GM21825 (cell line): ENCODE measurements around the gene FAM110D.
A peak's percentile ranks its signal among the peaks of the same experiment; 100 is the strongest.

Experiments used
- ATAC-seq: cut with Tn5 transposase; IDR thresholded peaks from one replicate; pipeline ENCODE4 v1.9.1; 2021; ENCODE audit warnings: mild to moderate bottlenecking, moderate library complexity; ENCODE audit not compliant: unreplicated experiment

Gene FAM110D

GRCh38 chr1:26127235-26128163, 31.4 kb upstream of the FAM110D start:
- ATAC-seq, result no peak

DNA sequence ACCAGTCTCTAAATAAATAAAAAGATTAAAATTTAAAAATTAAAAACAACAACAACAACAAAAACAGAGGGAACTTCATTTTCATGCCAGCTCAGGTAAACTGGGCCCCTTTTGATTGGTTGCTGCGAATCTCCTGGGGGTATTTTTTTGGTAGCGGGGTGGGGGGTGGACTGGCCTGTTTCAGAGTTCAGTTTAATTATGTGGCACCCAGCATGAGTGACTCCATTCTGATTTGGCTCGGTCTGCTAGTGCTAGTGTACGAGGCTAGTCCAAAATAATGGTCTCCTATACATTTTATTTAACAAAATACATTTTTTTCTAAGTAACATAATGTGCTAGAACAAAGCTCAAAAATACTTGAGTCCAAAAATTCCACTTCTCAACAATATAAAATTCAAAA, 29.1 kb upstream of the FAM110D start:
- no peak for ATAC-seq

DNA sequence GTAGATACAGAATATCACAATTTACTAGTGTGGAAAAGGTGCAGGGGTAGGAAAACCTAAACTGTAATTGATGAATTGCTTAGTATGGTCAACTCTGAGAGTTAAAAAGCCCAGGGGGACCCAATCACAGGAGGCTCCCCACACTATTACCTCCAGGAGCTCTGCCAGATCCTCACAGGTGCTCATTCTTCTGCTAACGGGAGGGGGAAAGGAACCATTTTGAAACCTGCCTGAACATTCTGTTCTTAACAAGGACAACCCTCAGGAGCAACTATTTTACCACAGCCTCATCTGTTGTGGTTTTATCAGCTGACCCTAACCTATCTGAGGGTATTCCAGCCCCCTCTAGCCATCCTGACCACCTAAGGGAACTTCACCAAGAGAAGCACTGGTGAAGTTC, 28.2 kb upstream of the FAM110D start:
- no peak for ATAC-seq

- ATAC-seq, result no peak
Measured at GRCh38 chr1:26132128-26132833, 26.6 kb upstream of the FAM110D start.

DNA sequence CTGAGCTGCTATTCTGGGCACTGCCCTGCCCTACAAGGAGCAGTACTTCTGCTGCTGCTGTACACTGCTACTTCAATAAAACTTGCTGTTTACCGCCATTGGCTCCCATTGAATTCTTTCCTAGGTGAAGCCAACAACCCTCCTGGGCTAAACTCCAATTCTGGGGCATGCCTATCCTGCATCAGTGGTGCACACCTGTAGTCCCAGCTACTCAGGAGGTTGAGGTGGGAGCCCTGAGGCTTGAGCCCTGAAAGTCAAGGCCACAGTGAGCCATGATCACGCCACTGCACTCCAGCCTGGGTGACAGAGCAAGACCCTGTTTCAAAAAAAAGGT, 26.1 kb upstream of the FAM110D start:
- ATAC-seq, result no peak

DNA sequence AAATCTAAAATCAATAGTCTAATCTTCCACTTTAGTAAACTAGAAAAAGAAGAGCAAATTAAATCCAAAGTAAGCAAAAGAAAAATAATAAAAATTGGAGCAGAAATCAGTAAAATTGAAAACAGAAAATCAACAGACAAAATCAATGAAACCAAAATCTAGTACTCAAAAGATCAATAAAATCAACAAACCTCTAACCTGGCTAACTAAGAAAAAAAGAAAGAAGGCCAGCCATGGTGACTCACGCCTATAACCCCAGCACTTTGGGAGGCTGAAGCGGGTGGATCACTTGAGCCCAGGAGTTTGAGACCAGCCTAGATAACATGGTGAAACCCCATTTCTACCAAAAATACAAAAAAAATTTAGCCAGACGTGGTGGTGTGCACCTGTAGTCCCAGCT, 24.4 kb upstream of the FAM110D start:
- no peak for ATAC-seq

DNA sequence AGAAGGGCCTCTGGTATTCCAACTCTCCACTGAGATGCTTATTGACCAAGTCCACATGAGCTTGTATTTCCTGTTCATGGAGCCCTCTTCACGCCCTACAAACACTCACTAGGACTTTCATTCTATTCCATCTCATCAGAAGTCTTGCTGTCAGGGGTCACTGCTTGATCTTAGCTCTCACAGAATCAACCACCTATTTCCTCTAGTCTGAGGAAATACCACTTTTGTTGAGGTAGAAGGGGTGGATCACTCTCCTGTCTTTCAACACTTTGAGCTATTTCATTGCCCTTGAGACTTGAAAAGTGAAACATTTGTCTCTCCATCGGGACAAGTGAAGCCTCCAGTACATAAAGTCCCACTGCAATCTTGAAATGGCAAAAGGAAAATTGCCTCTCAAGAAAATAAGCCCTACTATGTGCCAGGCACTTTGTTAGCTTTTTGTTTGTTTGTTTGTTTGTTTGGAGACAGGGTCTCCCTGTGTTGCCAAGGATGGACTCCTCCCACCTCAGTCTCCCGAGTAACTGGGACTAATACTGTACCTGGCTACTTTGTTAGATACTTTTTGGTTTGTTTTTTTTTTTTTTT, 19.8 kb upstream of the FAM110D start:
- ATAC-seq, result no peak

DNA sequence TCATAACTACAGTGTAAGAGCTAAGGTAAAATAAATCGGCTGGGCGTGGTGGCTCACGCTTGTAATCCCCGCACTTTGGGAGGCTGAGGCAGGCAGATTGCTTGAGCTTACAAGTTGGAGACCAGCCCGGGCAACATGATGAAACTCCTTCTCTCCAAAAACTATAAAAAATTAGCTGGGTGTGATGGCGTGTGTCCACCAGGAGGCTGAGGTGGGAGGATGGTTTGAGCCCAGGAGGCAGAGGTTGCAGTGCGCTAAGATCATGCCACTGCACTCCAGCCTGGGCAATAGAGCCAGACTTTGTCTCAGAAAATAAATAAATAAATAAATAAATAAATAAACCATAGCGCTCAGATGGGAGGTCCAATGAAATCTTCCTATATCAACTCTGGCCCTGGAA, 16.7 kb upstream of the FAM110D start:
- no peak for ATAC-seq

GRCh38 chr1:26145041-26145959, 13.6 kb upstream of the FAM110D start:
- ATAC-seq, result peak; percentile 73

- no peak for ATAC-seq
Measured at GRCh38 chr1:26145960-26146294, 13.0 kb upstream of the FAM110D start.

- no peak for ATAC-seq
Measured at GRCh38 chr1:26148887-26149286, 10.0 kb upstream of the FAM110D start.

GRCh38 chr1:26153966-26154532, 4.8 kb upstream of the FAM110D start:
- no peak for ATAC-seq

- no peak for ATAC-seq
Measured at GRCh38 chr1:26154750-26155149, 4.1 kb upstream of the FAM110D start.

DNA sequence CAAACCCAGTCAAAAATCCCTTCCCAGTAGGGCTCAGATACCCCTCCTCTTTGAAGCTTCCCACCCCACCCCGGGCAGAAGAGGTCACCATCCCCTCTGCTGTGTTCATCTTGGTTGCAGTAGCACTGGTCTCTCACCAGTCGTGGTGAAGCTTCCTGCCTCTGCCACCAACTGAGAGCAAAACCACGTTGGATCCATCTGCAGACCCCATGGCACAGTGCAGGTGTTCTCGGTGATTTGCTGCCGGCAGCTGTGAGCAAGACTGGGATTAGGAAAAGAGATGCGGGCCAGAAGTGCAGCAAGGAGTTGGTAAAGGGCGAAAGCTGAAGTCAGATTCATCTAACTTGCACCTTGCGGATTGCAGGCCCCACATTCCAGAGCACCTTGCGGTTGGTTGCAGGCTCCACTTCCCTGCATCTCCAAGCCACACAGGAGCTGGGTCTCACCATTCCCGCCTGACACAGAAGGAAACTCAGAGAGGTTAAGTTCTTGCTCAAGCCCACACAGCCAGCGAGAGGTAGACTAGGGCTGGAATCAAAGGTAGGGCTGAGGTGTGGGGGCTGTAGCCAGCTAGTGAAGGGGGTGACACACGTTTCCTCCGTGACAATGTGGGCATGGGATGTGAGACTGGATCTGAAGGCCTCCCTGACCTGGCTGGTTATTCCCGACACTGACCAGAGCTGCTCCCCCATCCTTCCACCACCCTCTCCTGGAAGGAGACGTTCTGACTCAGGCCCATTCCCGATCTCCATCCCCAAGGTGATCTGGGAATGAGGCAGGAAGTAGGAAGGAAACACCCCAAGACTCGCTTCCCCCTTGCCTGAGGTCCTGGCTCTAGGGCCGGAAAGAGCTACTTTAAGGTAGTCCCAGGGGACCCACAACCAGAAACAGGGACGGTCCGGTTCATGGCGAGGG, 3.3 kb upstream of the FAM110D start:
- ATAC-seq, result no peak

DNA sequence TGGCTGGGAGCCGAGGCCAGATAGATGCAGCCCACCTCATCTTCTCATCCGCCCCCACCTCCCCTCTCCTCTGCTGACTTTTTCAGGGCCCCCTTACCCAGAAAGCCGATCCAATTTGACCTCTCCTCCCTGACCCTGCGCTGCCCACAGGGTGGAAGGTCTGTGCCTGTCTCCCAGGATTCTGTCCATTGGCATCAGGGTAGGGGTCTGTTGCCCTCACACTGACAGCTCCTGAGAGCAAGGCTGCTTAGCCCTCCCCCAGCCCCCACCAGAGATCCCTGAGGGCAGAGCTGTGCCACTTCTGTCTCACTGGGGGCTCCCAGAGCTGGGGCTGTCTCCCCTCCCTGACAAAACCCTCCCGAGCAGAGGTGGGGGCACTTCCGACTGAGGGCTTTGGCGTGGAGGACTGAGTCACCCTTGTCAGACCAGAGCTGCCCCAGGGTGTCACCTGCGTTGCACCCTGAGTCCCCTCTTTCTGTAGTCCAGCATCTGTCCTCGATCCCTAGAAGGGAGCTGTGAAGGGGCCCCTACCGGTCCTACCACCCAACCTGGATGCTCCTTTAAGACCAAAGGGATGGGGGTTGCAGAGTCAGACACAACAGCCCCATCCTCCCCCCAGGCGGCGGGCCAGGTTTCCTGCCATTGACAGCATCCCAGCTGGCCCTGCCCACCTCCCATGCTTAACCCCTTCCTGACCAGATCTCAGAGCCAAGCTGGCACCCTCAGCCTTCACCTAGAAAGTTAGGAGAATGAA, 2.4 kb upstream of the FAM110D start:
- ATAC-seq, result no peak

DNA sequence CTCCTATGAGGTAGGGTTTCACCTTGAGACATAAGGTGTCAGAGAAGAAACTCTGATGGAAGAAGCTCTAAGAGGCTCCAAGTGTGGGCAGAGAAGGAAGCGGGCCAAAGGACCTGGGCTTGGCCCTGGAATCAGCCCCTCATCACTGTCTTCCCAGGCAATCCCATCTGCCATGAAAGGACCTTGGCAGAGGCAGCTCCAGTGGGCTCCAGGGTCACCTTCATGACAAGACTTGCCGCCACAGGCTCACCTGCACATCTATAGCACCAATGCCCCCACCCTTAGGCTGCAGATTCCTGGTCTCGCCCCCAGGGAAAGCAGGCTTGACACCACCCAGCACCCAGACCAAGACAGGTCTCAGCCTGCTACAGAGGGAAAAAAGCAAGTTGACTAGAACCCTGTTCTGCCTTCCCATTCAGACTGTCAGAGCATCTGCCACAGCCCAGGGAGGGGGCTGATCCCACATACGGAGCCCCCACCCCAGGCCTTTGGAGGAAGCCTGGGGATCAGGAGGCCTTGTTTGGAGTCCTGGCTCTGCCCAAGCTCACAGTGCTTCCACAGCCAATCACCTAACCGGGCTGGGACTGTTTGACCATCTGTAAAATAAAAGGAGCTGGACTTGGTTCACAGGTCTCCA, 490 bp upstream of the FAM110D start:
- ATAC-seq, result no peak

DNA sequence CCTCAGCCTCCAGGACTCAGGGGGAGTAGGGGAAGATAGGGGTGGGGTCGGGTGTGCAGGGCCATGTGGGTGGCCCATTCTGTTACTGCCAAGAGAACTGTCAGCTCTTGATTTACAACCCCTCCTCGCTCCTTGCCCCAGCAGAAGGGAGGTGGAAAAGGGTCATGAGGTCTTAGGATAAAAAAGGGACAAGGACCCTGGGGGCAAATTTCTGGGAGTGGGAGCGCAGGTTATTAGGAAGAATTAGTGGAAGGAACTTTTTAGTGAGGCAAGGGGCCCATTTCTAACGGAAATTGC, 812 bp downstream of the FAM110D start:
- ATAC-seq, result no peak

DNA sequence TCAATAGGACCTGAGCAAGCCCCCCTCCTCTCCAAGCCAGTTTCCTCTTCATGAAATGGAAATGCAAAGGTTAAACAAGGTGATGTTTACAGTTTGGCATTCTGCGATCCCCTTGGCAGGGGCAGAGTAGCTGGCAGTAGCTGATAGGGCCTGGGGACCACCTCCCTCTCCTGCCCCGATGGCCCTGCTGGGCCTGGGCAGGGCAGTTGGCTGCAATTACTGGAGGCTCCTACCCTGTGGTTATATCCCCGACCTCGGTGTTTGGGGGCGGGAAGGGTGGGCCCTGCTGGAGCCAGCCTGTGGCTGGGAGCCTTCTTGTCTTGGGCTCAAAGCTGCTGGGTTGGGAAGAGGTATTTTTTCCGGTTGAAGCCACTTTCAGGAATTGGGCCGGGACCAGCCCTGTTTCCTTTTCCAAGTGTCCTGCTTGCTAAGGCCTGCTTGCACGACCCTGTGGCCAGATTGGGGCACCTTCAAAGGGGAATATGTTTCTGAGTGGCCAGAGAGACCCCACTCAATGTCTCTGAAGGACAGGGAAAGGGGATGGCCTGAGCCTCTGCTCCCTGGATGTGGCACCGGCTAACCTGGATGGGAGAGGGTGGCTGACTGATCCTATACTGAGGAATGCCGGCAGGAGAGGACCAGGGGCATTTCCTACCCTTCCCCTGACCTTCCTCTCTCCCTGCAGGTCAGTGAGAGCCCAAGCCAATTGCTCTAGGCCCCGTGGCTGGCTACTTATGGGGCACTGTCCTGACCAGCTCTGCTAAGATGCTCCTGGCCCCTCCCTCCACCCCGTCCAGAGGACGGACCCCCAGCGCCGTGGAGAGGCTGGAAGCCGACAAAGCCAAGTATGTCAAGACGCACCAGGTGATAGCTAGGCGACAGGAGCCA, 1.9 kb downstream of the FAM110D start:
- ATAC-seq, result no peak
